Measurements from ENCODE around the gene ARHGAP10. TPM values are rescaled to one million over a fixed set of nuclear protein-coding genes. Genes with fewer than 3 reads are reported as not detected.

Gene ARHGAP10
- total and polyA plus RNA-seq, 10 of the 15 experiments (the other 5 are each of a cell fraction or from before 2014, with no cell fraction given) = 1.3 to 25.8 (median 17.2) TPM

DNA sequence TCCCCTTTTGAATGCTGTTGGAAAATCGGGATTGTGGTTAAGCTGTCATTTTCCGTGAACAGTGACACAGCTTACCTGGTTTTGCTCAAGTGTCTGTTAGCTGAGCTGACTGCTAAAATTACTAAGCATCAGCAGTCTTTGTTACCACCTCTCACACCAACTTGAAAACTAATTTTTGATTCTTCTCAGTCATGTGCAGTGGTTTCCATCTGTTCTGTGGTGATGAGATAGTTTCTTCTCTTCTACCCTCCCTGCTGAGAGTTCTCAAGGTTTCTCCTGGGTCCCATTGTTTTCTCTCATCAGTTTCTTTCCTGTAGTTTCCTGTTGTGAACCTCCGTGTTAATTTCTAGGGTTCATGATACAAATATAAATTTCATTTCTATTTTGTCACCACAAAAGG is 225.6 kb downstream of the ARHGAP10 start:
- WGBS (ENCODE audit: insufficient coverage, insufficient replicate concordance, low lambda C conversion rate, missing lambda C conversion rate) = 66% methylated on average over 3 of the region's 3 CpGs
- no peaks in the 10 kb centered on the region for H4K20me1 ChIP-seq (ENCODE audit: control insufficient read depth, insufficient read depth)
- no peaks in the 10 kb centered on the region for H3K9me3 ChIP-seq (replicated peaks; ENCODE audit: control insufficient read depth, insufficient read depth, low read length)
- in situ Hi-C loops (cut with MboI) (no loop called here), intact Hi-C loops (cut with micrococcal nuclease; ENCODE audit: unreplicated experiment) (no loop called here)
- H3K4me2 ChIP-seq (ENCODE audit: control insufficient read depth, insufficient read depth) = no peak overlapping the region
- H2AFZ ChIP-seq (ENCODE audit: control insufficient read depth, low read depth, low read length) = no peak overlapping the region
- no peaks in the 10 kb centered on the region for H3K27me3 ChIP-seq (replicated peaks in 1 of 2; ENCODE audit: control insufficient read depth in 2 of 2, insufficient read depth in 2 of 2, low read length in 1 of 2)
- SMC1A ChIA-PET (ENCODE audit: uncharacterized antibody, unreplicated experiment) = interaction anchor here (0.5 kb wide), 1 partner anchor 29 kb away, joined by 3 read pairs; no protein-coding TSS in a partner anchor
- POLR2A ChIA-PET = no interaction called here
- no TSS peak for BruUV-seq (replicated peaks)
- RAD21 ChIA-PET (ENCODE audit: unreplicated experiment) = no interaction called here
- CTCF ChIA-PET = no interaction called here
- H3K9ac ChIP-seq (ENCODE audit: control insufficient read depth, insufficient read depth, low read length) = no peak overlapping the region
- TF ChIP-seq ZBTB4 (CRISPR knock-in tag; IDR thresholded peaks at IDR 0.05) = no peak
- TF ChIP-seq BHLHE40 (IDR thresholded peaks at IDR 0.05; ENCODE audit: borderline replicate concordance in 1 of 2, low read depth in 2 of 2, low read length in 1 of 2) = peak; percentile 38 to 52; a peak in 2 of 4 replicates
- FAIRE-seq (peak; percentile 13), DNase-seq (ENCODE audit: low read depth, low spot score) (no peak), ATAC-seq (no peak; the same call in 2 of the 3 replicates)
- no peak overlapping the region for H3K27ac ChIP-seq (ENCODE audit: control insufficient read depth, insufficient read depth)
- peaks cover 0 to 9% of the 10 kb centered on the region in 2 experiments; a peak in 2 of 4 replicates for H3K36me3 ChIP-seq (ENCODE audit: control insufficient read depth in 2 of 2, insufficient read depth in 2 of 2, low read length in 1 of 2)
- H3K4me1 ChIP-seq (ENCODE audit: control insufficient read depth, insufficient read depth, low read length) = no peaks in the 10 kb centered on the region
- H3K79me2 ChIP-seq (ENCODE audit: control insufficient read depth, insufficient read depth, low read length) = no peaks in the 10 kb centered on the region
- H3K4me3 ChIP-seq = no peak overlapping the region

DNA sequence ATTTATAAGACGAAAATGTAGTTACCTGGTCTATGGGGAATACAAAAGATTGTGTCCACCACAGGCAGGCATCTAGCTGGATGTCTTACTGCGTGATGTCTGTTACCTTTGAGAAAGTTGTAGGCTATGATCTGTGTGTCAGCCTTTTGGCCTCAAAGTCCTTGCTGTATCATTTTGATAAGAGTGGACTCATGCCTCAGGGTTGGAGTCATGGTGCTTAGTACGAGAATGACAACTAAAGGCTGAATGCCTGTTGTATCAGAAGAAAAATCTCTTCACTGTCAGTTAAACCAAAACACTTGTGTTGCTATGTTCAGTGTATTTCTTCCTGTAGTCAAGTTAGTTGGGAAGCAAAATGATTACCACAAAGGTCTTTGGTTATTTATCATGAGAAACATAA is 226.2 kb downstream of the ARHGAP10 start:
- no peaks in the 10 kb centered on the region for H3K9me3 ChIP-seq (replicated peaks; ENCODE audit: control insufficient read depth, insufficient read depth, low read length)
- FAIRE-seq (no peak), ATAC-seq (no peak), DNase-seq (ENCODE audit: low read depth, low spot score) (no peak)
- RAD21 ChIA-PET (ENCODE audit: unreplicated experiment) = no interaction called here
- H2AFZ ChIP-seq (ENCODE audit: control insufficient read depth, low read depth, low read length) = no peak overlapping the region
- no peaks in the 10 kb centered on the region for H3K79me2 ChIP-seq (ENCODE audit: control insufficient read depth, insufficient read depth, low read length)
- WGBS (ENCODE audit: insufficient coverage, insufficient replicate concordance, low lambda C conversion rate, missing lambda C conversion rate) = 95% methylated on average over 3 of the region's 3 CpGs
- BruUV-seq (replicated peaks) = no TSS peak
- intact Hi-C loops (cut with micrococcal nuclease; ENCODE audit: unreplicated experiment) = no loop called here
- SMC1A ChIA-PET (ENCODE audit: uncharacterized antibody, unreplicated experiment) = interaction anchor here (0.5 kb wide), 1 partner anchor 29 kb away, joined by 3 read pairs; no protein-coding TSS in a partner anchor
- H3K4me2 ChIP-seq (ENCODE audit: control insufficient read depth, insufficient read depth) = no peak overlapping the region
- no peaks in the 10 kb centered on the region for H3K27me3 ChIP-seq (replicated peaks in 1 of 2; ENCODE audit: control insufficient read depth in 2 of 2, insufficient read depth in 2 of 2, low read length in 1 of 2)
- no peaks in the 10 kb centered on the region for H4K20me1 ChIP-seq (ENCODE audit: control insufficient read depth, insufficient read depth)
- no peak overlapping the region for H3K9ac ChIP-seq (ENCODE audit: control insufficient read depth, insufficient read depth, low read length)
- in situ Hi-C loops (cut with MboI) = no loop called here
- POLR2A ChIA-PET = interaction anchor here (0.6 kb wide), 1 partner anchor 392 kb away, joined by 3 read pairs; no protein-coding TSS in a partner anchor
- no peaks in the 10 kb centered on the region for H3K4me1 ChIP-seq (ENCODE audit: control insufficient read depth, insufficient read depth, low read length)
- no peak overlapping the region for H3K4me3 ChIP-seq
- peaks cover 0 to 9% of the 10 kb centered on the region in 2 experiments; a peak in 2 of 4 replicates for H3K36me3 ChIP-seq (ENCODE audit: control insufficient read depth in 2 of 2, insufficient read depth in 2 of 2, low read length in 1 of 2)
- CTCF ChIA-PET = interaction anchor here (0.7 to 1.8 kb wide), 2 partner anchors 12 to 368 kb away, joined by 3 to 5 read pairs; no protein-coding TSS in a partner anchor
- no peak overlapping the region for H3K27ac ChIP-seq (ENCODE audit: control insufficient read depth, insufficient read depth)
- TF ChIP-seq CHD2 (IDR thresholded peaks at IDR 0.05; ENCODE audit: borderline replicate concordance, low read depth, low read length) (no peak), SREBF1 (IDR thresholded peaks at IDR 0.05; ENCODE audit: low read length) (no peak), NR2C2 (IDR thresholded peaks at IDR 0.05; ENCODE audit: borderline replicate concordance, control insufficient read depth, insufficient read length, low read depth) (no peak), ZBTB4 (CRISPR knock-in tag; IDR thresholded peaks at IDR 0.05) (no peak), BRCA1 (IDR thresholded peaks at IDR 0.05; ENCODE audit: low read depth, low read length) (no peak), POLR2A (IDR thresholded peaks at IDR 0.05; ENCODE audit: low read depth, low read length) (no peak), CBX3 (IDR thresholded peaks at IDR 0.05; ENCODE audit: borderline replicate concordance, low read depth) (no peak), ZZZ3 (IDR thresholded peaks at IDR 0.05; ENCODE audit: control insufficient read depth, insufficient read length, low read depth) (no peak), ZBED1 (IDR thresholded peaks at IDR 0.05; ENCODE audit: borderline replicate concordance) (no peak), EED (IDR thresholded peaks at IDR 0.05; ENCODE audit: low read depth) (no peak), WRNIP1 (IDR thresholded peaks at IDR 0.05; ENCODE audit: borderline replicate concordance, low read depth, low read length) (no peak)

Data from GM12878 (cell line).